HL-60 (cell line): ENCODE measurements around the gene FDPS.

Experiments
- CTCF ChIP-seq: IDR thresholded peaks from one replicate; pipeline ENCODE4 v1.5.1; 2011; ENCODE audit warnings: low read length, control low read depth, inconsistent platforms; ENCODE audit not compliant: insufficient read depth
- GABPA ChIP-seq: IDR thresholded peaks from 2 replicates; pipeline ENCODE4 v1.6.1; 2012; ENCODE audit warnings: low read depth
- POLR2AphosphoS5 ChIP-seq: IDR thresholded peaks from 2 replicates; pipeline ENCODE4 v1.6.1; 2012; ENCODE audit warnings: low read depth

DNA sequence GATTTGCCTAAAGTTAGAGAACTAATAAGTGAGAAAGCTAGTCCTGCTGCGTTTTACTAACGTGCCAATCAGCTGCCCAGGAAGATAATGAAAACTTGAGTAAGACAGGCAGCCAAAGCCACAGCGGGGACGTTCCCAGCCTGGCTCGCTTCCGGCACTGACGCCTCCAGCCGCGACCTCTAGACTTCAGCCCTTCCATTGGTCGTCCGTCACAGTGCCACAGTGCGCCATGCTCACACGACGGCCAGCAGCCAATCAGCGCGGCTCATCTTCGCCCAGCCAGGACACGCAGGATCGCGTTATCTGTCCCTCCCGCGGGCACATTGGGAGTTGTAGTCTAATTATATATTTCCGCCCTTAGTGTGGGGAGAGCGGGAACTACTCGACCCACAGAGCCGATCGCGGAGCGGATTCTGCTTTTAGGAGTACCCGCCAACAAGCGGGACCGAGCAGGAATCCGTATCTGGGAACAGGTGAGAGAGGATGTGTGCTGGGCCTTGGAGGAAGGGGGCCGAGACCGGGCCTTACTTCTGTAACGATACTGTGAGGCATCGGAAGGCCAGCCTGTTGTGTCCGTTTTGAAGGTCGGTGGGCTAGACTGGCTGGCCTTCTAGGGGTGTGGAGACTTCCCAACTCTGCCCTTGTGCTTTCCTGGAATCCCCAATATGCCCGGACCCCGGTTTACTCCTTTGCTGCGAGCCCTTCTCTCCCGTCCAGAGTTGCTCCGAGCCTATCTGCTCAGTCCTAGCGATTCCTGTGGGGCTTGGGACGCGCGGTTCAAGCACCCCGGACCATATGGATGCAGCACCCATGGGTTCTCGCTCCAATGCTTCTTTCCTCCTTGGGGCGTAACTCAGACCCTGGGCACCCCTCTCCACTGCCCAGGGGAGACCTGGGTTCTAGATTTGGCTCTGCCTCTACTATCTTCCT is at the start of gene FDPS:
- TF ChIP-seq POLR2AphosphoS5, result peak; percentile 47; the same call in 1 of the 2 replicates
- no peak for TF ChIP-seq CTCF
- TF ChIP-seq GABPA, result peak; percentile 38; the same call in 1 of the 2 replicates
